ENCODE data around the gene KANK2.

- no peak for TF ChIP-seq CTCF (IDR thresholded peaks at IDR 0.05)
- no peak for TF ChIP-seq YY1 (IDR thresholded peaks at IDR 0.05; ENCODE audit: low read depth)
- no peak for TF ChIP-seq POLR2AphosphoS5 (IDR thresholded peaks at IDR 0.05; ENCODE audit: low read depth, low read length)
- TF ChIP-seq CHD2 (IDR thresholded peaks at IDR 0.05; ENCODE audit: low read length, partially characterized antibody) = no peak
- TF ChIP-seq EP300 (IDR thresholded peaks at IDR 0.05; ENCODE audit: borderline replicate concordance in 1 of 2, low read depth in 1 of 2, low read length in 1 of 2) = no peak
- no peak for TF ChIP-seq MXI1 (IDR thresholded peaks at IDR 0.05; ENCODE audit: low read depth, low read length)
- TF ChIP-seq EZH2phosphoT487 (IDR thresholded peaks at IDR 0.05; ENCODE audit: borderline replicate concordance, low read depth) = no peak
- TF ChIP-seq GATA2 (CRISPR knock-in tag; IDR thresholded peaks at IDR 0.05) = no peak
Observed at GRCh38 chr19:11172576-11172975, 24.8 kb downstream of the KANK2 start.

Measured in SK-N-SH (cell line).